Measurements from ENCODE around the gene SDCCAG8.

Gene SDCCAG8

DNA sequence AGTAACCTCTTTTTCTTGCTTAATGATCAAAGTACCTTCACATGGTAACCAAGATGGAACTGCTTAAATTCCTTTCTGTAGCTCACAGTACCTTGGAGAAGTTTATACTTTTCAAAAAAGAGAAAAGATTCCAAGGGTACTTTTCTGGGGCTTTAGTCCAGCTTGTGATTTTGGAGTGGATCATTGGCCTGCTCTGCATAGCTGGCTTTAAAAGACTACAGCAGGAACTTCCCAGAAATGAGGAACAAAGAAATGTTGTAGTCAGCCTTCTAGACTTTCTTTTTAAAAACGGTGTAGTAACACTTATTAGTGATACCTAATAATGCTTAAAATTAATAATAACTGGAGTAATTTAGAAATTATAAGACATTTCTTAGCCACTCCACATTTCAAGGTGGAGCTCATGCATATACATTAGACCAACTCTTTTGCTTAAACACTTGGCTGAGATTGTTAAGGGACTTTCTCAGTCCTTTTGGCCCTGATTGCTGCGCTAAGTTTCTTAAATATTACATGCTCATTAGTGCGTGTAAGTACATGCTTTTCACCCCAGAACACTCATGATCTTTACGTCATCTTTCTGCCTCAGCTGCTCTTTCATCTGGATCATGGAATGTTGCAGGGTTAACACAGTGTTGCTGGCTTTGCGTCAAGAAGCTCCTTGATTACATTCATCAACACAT is 57.3 kb downstream of the SDCCAG8 start:
- TF ChIP-seq, protein P1, sequence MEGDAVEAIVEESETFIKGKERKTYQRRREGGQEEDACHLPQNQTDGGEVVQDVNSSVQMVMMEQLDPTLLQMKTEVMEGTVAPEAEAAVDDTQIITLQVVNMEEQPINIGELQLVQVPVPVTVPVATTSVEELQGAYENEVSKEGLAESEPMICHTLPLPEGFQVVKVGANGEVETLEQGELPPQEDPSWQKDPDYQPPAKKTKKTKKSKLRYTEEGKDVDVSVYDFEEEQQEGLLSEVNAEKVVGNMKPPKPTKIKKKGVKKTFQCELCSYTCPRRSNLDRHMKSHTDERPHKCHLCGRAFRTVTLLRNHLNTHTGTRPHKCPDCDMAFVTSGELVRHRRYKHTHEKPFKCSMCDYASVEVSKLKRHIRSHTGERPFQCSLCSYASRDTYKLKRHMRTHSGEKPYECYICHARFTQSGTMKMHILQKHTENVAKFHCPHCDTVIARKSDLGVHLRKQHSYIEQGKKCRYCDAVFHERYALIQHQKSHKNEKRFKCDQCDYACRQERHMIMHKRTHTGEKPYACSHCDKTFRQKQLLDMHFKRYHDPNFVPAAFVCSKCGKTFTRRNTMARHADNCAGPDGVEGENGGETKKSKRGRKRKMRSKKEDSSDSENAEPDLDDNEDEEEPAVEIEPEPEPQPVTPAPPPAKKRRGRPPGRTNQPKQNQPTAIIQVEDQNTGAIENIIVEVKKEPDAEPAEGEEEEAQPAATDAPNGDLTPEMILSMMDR (IDR thresholded peaks at IDR 0.05): no peak

DNA sequence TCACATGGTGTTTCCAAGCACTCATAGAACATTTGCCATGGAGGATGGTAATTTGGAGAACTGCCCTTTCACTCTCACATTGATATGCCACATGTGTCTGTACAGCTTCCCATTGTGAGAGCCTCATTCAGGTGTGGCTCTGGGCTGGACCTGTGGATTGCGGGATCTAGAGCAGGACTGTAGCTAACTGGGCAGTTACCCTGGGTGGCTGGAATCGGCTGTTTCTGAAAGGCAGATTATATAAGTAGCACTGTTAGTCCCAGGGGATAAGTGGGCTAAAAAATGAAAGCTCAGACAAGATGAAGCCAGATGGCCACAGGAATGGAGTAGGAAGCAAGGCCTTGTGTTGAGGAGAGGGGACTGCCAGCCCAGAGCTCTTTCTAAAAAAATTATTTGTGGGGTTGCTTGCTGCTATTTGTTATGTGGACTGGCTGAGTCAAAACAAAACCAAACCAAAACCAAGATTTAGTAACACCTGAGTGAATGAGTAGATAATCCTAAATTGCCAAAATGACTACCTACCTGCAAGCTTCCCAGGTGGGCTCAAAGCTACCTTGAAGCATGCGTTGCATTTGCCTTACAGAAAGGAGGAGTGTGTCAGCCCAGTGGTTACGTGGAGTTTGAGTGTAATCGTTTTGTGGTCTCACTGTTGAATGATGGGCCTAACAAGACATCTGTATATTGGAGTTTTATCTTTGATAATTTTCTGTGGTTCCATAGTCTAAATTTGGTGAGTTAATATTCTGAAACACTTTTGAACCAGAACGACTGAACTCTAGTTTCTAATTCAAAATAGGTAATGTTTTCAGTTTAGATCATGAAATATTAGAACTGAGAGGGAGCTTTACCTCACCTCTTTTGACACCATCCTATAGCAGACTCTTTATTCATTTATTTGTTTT is 58.0 kb downstream of the SDCCAG8 start:
- TF ChIP-seq, protein P1 (IDR thresholded peaks at IDR 0.05): no peak

DNA sequence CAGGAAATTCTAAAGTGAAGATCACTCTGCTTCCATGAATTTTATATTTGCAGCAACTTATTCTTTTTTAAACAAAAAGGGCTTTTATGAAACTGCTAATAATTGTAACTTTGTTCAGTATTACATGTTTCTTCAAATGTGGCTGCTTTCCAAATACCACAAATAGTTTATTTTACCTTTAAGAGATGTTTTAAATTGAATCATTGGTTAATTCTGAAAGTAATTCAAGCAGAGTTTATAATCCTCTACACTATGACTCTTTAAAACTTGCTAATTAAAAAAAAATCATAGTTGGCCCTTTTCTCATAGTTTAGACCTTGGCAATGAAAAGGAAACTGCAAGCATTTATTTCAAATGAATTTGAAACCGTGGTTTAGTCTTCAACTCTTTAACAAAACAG is 59.6 kb downstream of the SDCCAG8 start:
- TF ChIP-seq, protein P1 (IDR thresholded peaks at IDR 0.05): no peak

DNA sequence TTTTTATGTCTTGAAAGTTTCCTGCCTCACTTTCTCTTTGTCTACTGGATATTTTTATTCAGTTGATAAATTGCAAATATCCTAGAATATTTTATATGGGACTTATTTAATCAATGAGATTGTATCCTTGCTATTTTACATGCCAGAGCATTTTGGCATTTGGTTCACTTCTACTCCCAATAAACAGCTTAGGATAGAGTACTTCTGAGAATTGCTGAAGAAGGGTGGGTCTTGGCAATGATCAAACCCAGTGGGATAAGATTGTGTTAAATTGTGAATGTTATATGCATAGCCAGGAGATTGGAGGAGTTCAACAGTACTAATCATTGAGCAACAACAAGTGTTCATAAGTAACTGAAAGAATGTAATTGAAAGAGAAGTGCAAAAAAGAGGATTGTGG is 60.1 kb downstream of the SDCCAG8 start:
- TF ChIP-seq, protein P1 (IDR thresholded peaks at IDR 0.05): no peak

DNA sequence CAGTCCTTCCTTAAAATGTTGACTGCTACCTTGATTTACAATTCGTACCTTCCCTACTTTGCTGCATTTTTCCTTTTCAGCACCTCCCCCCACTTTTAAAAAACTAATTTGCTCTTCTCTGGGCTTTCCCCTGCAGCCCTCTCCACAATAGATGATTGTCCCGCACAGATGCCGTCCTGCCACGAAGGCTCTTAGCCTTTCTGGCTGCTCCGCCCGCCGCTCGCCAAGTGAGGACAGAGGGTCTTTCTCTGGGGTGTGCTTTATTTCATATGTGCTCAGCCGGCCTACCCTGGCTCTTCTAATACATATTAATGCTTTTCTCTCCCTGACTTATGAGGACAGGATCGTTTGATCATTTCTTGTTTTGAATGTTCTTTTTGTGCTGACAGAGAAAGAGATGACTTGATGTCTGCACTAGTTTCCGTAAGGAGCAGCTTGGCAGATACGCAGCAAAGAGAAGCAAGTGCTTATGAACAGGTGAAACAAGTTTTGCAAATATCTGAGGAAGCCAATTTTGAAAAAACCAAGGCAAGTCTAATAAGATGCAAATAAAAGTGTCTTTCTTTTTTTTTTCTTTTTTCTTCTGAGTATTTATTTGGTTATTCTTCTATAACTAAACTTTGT is 60.6 kb downstream of the SDCCAG8 start:
- TF ChIP-seq, protein P1 (IDR thresholded peaks at IDR 0.05): no peak

DNA sequence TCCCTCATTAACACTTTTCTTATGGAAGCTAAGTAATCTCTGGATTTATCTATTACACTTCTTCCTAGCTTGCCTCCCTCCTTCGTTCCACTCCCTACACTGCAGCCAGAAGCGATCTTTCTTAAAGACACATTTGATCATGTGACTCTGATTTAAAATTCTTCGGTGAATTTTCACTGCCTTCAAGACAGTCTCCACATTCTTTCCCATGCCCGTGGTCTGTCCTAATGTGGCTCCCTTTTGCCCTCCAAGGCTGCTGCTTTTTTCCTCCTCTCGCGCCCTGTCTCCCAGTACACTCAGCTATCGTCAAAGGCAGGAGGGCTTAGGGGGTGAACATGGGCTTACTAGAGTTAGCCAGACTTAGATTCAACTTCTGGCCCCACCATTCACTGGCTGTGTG is 64.4 kb downstream of the SDCCAG8 start:
- TF ChIP-seq, protein P1 (IDR thresholded peaks at IDR 0.05): no peak

DNA sequence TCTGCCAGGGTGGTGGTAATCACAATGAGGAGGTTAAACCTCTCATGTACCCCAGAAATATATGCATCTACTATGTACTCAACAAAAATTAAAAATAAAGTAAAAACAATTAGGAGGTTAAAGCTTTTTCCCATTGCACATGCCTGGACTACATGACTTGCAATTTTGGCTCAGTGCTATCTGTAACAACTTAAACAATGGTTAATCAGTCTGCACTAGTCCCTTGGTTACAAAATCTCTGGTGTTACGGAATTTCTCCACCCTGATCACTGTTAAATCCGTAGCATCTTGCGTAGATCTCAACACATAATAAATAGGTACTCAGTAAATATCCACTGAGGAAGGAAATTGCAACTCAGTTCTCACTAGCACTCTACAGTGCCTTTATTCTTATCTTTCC is 66.5 kb downstream of the SDCCAG8 start:
- TF ChIP-seq, protein P1 (IDR thresholded peaks at IDR 0.05): no peak
